Measurements from ENCODE around the gene HMX2. TPM values are rescaled to one million over a fixed set of nuclear protein-coding genes. Genes with fewer than 3 reads are reported as not detected.

The HMX2 gene
- total and polyA plus RNA-seq, 2 of the 13 experiments (the other 11 are each of a cell fraction or from before 2014, with no cell fraction given), result not detected

DNA sequence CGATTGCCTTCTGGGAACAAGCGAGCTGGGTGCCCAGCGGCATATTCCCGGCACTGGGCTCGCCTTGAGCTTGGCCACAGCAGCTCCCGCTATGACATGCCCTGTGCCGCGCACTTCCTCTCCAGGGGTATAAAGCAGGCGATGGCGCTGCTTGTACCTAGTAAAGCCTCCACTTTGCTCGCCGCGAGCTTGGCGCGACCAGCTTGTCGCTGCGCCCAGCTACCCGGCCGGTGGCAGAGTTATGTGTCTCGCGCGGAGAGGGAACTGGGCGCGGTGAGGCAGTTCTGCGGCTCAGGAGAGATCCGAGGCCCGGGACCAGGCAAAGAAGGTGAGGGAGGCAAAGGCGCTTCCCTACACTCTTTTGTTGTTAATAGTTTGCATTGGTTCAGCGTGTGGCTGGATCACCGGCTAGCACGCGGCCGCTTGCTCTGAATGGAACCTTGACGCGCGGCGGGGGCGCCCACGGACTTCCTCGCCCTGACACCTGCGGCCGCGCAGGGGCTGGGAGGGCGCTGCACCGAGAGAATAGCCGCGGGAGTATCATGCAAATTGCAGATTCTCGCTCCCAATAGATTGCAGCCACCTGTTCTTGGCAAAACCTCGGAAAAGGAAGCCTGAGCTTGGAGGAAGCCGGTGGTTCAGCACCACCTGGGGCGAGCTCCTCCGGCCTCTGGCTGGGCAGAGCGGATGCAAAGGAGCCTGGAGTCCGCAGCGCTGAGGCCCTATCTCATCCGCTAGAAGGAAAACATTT is 3.2 kb downstream of the HMX2 start (continued):
- TF ChIP-seq ZNF687 (CRISPR knock-in tag; IDR thresholded peaks at IDR 0.05), result peak; percentile 49
- no peak for TF ChIP-seq SOX13 (IDR thresholded peaks at IDR 0.05)
- no peak for TF ChIP-seq SOX13 (CRISPR knock-in tag; conservative IDR thresholded peaks at IDR 0.05 in 1 of 2, IDR thresholded peaks at IDR 0.05 in 1 of 2)
- TF ChIP-seq KLF12 (CRISPR knock-in tag; IDR thresholded peaks at IDR 0.05; ENCODE audit: borderline replicate concordance), result no peak
- TF ChIP-seq, protein P1, sequence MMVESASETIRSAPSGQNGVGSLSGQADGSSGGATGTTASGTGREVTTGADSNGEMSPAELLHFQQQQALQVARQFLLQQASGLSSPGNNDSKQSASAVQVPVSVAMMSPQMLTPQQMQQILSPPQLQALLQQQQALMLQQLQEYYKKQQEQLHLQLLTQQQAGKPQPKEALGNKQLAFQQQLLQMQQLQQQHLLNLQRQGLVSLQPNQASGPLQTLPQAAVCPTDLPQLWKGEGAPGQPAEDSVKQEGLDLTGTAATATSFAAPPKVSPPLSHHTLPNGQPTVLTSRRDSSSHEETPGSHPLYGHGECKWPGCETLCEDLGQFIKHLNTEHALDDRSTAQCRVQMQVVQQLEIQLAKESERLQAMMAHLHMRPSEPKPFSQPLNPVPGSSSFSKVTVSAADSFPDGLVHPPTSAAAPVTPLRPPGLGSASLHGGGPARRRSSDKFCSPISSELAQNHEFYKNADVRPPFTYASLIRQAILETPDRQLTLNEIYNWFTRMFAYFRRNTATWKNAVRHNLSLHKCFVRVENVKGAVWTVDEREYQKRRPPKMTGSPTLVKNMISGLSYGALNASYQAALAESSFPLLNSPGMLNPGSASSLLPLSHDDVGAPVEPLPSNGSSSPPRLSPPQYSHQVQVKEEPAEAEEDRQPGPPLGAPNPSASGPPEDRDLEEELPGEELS (CRISPR knock-in tag; IDR thresholded peaks at IDR 0.05), result no peak
- TF ChIP-seq ZNF337 (CRISPR knock-in tag; IDR thresholded peaks at IDR 0.05; ENCODE audit: borderline replicate concordance, low read depth), result no peak
- TF ChIP-seq GABPB1 (CRISPR knock-in tag; IDR thresholded peaks at IDR 0.05), result no peak
- no peak for TF ChIP-seq HBP1 (CRISPR knock-in tag; IDR thresholded peaks at IDR 0.05; ENCODE audit: low read depth)
- TF ChIP-seq ZNF883 (CRISPR knock-in tag; IDR thresholded peaks at IDR 0.05; ENCODE audit: not compliant biosample characterization), result peak; percentile 35
- no peak for TF ChIP-seq PRMT3 (CRISPR knock-in tag; IDR thresholded peaks at IDR 0.05; ENCODE audit: borderline replicate concordance, low read depth)
- no peak for TF ChIP-seq KAT8 (CRISPR knock-in tag; IDR thresholded peaks at IDR 0.05)
- TF ChIP-seq PHF21A (CRISPR knock-in tag; IDR thresholded peaks at IDR 0.05), result no peak
- TF ChIP-seq DR1 (CRISPR knock-in tag; IDR thresholded peaks at IDR 0.05), result no peak

Data from HepG2 (cell line).